Epithelial cell of umbilical artery (primary cell): ENCODE data around the gene TUBB2A. TPM values are rescaled to one million over a fixed set of nuclear protein-coding genes. Genes with fewer than 3 reads are reported as not detected.

ENCODE experiments used
- total RNA-seq: library from RNA; depleted of rRNA; stranded (reverse); fragments of >200 nt; gene quantifications from 2 replicates; pipeline ENCODE4 v1.2.3, GENCODE V29; 2014

Gene TUBB2A
- total RNA-seq = 44.8 and 60.0 TPM in 2 replicates

DNA sequence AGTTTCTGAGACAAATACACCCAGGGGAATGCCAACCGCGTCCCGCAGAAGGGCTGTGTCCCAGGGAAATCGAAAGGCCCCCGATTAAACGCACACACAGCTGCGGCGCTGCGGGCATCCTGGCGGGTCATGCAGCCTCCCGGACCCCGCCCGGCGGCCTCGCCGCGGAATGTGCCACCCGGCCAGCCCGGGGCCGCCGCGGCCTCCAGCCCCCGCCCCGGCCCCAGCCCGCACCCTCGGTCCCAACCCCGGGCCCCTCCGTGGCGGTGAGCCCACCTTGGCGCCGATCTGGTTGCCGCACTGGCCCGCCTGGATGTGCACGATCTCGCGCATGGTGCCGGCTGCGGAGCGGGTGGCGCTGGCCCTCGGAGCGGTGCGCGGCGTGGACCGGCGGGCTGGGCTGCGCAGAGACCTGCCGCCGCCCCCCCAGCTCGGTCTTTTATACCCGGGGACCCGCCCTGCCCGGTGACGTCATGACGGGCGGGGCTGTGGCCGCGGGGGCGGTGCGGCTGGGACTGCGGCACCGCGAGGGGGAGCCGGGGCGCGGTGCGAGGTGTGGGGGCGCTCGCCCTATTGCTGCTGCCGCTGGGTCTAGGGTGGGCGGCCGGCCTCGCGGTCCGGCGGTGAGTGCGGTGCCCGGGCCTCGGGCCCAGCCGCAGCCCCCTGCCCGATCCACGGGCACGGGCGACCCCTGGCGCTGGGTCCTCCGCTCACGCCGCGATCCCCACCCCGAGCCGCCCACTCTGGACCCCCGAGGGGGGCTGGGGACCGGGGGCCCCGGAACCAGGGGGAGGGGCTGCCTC is at the start of gene TUBB2A:
TUBB2A (minus strand) TSS at position 414 of the 803 bp plus-strand sequence; CDS start at position 333, 81 bp downstream.

GRCh38 chr6:3118353-3119039 is 38.8 kb downstream of the TUBB2A start, which contains the start of gene BPHL:
BPHL (plus strand) TSS chr6:3118711; CDS start chr6:3118741, 30 bp downstream.

Other genes starting within 250 kb of the TUBB2A start
- 152 and 249 TPM in 2 replicates for gene SERPINB6, start 186.0 kb downstream of the TUBB2A start, total RNA-seq
- 14.0 and 30.2 TPM in 2 replicates for gene NQO2, start 157.7 kb downstream of the TUBB2A start, total RNA-seq
- 16.9 and 22.5 TPM in 2 replicates for gene RIPK1, start 89.0 kb downstream of the TUBB2A start, total RNA-seq
- 14.6 and 15.2 TPM in 2 replicates for gene BPHL, start 38.8 kb downstream of the TUBB2A start, total RNA-seq
- 3.6 and 5.2 TPM in 2 replicates for gene TUBB2B, start 70.1 kb upstream of the TUBB2A start, total RNA-seq
- gene PSMG4, start 101.4 kb upstream of the TUBB2A start, total RNA-seq = 34.0 and 58.5 TPM in 2 replicates